ENCODE data around the gene PRUNE2.

The PRUNE2 gene

DNA sequence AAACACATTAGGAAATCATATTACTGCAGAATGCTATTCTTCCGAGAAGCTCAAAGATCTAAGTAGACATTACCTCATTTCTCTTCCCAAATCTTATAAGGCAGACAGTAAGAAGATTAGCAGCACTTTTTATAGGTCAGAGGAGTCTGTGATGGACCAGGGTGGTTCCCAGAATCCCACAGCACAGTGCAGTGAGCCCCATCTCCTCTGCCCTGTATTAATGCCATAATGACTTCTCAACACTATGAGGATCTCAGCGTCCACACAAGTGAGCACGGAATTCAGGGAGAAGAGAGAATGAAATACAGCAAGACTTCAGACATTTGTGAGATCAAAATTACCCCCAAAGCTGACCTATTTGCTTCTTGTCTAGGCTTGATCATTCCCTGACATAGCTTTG lies 49.9 kb downstream of the PRUNE2 start:
- no peak for DNase-seq

DNA sequence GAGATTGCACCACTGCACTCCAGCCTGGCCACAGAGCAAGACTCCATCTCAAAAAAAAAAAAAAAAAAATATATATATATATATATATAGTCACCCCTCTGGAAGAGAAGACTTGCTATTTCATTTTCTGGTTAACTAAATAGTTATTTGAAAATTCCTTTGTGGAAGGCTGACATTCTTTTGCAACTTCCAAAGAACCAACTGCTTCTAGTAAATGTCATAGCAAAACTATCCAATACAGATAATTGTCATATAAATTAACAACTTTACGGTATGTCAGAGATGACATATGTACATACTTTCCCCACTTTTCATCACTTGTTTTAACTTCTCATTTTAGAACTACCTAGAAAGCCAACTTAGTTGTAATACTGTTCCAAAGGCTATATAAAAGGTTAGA lies 50.9 kb downstream of the PRUNE2 start:
- DNase-seq, result no peak

DNA sequence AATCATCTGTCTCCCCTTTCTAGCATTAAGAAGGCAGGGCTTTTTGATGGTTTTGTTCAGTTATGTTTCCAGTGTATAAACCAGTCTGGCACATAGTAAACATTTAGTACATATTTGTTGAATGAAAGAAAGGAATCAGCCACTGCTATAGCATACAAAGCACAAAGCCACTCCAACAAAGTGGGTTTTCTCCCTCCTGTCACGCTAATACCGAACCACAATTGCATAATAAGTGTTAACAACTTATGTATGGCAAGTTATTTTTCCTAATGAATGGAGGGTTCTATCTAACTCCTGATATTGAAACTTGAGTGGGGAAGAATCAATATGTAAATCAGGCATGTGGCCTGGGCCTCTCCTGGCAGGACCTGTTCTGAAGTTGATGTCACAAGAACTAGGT lies 53.9 kb downstream of the PRUNE2 start:
- DNase-seq, result no peak

DNA sequence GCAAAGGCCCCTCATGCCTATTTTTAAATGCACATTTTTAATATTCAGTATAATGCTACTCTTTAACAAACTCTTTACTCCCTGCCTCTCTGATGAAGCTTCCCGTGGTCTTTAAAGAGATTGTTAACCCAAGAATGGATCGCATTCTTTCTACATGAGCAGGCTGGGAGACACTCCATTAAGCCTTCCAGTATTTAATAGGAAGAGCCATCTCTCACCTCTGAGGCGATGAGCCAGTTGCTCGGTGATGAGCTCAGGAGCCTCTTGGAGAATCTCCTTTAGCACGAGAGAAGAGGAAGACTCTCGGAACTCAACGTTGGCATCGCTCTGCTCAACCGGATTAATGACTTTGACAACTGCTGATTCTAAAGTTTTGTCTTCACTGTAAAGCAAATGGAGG lies 59.6 kb downstream of the PRUNE2 start:
- no peak for DNase-seq

DNA sequence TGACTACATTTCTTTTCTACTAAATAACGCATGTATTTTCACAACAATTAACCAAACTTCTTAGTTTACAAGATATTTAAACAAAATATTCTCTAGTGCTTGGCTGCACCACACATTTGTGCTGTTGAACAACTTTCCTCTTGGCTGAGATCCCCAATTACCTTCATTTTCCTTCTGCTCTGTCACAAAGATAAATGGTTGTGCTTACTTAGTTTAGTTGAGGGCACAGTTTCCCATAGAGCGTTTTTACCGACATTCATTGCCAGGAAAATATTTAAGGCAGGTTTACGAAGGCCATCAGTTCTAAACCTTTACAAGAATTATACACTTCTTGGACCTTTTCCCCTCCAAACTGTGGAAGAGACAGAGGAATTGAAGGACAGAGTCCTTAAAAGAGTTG lies 60.7 kb downstream of the PRUNE2 start:
- no peak for DNase-seq

DNA sequence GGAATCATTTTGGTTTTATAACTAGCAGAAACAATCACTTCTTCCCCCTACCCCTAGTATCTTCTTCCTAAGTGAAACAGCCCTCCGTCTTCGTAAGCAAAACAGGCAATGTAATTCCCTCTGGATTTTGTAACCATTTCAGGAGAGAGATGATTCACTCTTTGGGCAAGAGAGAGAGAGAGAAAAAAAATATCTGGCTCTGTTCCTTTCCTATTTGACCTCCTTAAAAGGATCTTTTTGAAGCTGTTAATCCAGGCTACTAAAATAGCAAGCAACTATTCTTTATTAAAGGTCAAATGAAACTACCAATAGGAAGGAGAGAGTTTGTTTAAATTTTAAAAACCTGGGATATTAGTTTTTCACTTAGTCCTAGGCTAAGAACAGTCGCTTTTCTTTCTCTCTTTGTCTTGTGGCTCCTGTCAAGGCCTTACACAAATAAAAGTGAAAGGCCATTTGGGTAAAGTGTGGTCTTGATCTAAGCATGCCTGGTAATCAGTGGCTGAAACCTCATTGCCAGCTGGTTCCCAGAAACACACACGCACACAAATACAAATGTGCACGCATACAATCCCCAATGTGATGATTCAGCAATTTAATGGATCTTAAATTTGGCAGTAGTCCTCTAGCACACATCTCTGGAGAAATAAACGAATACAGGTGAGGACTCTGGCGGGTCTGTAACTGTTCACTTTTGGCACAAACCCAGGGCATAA lies 70.2 kb downstream of the PRUNE2 start:
- DNase-seq, result no peak

DNA sequence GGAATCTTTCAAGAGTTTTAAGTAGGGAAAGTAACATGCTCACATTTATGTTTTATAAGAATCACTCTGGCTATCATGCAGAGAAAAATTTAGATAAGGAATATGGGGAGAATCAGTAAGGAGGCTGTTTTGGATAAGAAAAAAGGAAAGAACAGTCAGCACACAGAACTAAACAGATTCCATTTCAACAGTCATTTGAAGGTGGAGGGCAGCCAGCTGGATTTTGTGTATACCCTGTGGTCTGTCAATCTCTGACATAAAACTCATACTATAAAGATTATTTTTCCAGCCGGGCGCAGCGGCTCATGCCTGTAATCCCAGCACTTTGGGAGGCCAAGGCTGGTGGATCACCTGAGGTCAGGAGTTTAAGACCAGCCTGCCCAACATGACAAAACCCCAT lies 77.5 kb downstream of the PRUNE2 start:
- DNase-seq, result no peak

DNA sequence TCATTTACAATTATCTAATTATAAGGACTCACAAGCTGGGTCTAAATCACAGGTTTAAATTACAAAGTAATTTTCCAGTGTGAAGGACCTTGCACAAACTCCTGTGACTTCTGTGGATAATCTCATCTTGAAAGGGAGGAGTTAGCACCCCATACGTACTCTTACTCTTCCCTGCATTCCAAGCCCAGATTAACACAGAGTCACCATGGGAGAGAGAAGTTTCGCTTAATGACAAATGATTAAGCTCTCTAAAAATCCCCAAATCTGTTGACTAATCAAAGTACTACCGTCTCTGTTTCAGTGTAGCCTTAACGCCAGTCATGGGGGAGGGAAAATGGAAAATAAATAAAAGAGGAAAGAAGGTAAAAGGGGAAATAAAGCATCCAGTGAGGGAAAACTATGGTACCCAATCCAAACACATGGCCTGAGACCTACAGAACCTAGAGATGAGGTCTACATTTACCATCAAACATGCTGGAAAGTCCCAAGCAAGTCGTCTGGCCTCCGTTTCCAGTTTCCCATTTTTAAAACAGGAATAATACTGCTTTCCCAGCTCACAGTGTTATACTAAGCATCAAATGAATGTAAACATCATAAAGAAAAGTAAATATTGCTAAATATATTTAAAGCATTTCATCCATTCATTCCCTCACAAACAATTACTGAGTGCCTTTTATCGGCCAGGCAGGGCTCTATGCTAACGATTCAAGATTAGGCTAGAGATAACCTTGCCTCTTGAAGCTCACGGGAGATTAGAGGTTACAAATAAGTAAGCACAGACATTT lies 78.4 kb downstream of the PRUNE2 start:
- DNase-seq, result no peak

DNA sequence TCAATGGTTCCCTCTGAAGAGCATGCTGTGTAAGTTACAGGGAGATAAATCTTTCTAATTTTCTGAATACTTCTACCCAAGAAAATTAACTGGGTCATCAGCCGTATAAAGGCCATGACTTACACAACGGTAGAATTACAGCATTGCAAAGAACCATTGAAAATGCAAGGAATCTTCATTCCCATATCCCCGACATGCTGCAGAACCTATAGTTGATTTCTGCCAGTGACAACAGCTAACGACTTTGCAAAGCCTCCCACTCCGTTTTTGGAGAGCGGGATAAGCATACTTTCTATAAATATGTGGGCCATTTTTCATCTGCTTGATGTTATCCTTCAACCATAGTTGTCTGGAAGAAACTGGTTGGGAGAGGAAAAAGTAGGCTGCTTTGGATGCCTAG lies 85.5 kb downstream of the PRUNE2 start:
- no peak for DNase-seq

DNA sequence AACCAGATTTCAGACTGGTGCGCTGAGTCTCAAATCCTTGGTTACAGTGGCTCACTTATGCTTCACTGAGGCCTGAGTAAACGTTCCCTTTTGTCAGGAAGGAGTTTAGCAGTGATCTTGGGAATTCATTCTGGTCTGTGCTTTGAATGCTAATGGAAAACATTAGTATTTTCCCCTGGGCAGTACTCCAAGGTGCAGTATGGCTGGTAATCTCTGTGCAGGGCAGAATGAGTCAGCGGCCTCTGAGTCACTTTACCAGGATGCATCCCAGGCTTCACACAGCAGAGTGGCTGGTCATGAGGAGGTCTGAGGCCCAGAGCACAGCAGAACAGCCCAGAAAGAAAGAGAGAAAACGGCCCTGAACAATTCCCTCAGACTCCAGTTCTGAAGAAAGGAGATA lies 87.6 kb downstream of the PRUNE2 start:
- no peak for DNase-seq

DNA sequence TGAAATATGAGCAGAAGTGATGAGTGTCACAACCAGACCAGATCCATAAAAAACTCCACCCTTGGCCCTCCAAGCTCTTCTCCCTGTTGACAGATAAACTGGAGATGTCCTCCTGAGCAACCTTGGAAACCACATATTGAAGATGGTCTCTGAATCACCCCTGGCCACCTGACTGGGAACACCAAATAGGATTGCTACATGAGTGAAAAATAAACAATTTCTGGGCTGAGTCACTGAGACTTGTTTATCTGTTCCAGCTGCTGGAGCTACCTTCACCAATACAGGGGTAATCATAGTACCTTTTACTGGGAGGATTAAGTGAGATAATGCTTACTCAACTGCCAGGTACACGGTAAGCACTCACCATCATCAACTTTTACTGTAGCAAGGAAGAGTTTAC lies 88.4 kb downstream of the PRUNE2 start:
- DNase-seq, result no peak

DNA sequence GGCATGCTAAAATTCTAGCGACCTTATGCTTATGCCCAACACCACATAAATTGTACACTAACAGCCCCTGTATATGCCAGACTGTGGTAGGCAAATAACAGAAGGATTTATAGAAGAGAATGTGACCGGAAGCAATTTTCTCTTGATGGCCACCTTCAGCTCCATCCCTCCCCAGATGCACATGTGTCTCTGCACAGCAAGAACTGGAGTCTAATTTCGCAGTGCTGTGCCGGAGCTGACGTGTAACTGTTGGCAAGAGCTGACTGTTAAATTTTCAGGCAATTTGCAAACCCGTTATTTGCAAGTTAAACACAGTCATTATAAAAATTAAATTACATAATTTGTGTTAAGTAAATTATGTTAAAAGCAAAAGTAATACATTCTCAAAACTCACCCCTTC lies 93.3 kb downstream of the PRUNE2 start:
- DNase-seq, result no peak

DNA sequence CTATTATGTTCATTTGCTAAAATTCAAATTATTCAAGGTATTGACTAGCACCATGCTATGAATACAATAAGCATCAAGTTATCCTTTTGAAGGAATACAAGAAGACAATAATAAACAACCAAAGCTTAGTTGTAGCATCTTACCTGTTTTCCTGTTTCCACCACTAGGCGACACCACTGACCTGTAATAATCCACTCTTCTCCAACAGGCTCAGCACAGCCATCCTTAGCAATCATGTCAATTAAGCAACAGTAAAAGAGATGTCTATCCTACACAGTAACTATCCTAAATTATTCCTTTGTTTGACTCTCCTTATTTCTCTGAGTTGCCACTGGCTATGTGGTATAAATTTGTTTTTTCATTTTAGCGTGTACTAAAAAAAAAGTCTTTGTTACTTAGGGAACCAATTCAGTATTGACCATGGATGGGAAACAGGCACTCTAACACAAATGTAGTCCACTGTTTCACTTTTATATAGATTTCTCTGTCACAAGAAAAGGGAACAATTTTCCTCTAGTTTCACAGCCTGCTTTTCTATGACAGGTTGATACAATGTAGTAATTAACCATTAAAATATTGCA lies 95.4 kb downstream of the PRUNE2 start:
- no peak for DNase-seq

DNA sequence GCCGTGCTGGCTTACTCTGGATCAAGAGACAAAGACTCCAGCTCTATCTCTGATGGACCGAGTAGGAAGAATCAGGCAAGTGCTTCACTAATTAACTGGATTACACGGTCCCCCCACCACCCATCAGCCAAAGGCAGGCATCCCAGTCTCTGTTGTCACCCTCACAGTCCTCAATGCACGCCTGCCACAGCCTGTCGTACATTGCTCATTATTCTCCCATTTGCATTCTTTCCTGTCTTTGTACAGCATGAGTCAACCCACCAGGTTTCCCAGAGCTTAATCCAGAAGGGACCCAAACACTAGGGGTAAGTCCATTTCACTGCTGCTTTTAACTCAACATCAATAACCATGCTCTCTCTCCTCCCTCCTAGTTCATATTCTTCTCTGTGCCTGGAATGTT lies 97.3 kb downstream of the PRUNE2 start:
- DNase-seq, result no peak

DNA sequence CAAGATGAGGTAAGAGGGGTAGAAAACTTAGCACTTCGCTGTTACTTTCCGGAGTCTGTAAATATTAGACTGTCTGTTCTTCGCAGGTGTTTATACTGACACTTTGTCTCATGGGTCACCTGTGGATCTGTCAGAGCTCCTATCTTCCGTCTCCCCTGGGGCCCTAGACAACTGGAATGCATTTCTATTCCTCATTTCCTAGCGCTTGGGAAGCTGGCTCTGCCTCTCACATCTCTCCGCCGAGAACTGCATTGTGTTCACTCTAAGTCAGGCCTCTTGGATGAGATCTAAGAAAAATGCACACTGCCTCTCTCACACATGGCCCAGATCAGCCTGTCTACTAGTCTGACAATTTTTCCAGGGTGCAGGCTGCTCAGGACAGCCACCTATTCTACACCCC lies 102.2 kb downstream of the PRUNE2 start:
- no peak for DNase-seq

DNA sequence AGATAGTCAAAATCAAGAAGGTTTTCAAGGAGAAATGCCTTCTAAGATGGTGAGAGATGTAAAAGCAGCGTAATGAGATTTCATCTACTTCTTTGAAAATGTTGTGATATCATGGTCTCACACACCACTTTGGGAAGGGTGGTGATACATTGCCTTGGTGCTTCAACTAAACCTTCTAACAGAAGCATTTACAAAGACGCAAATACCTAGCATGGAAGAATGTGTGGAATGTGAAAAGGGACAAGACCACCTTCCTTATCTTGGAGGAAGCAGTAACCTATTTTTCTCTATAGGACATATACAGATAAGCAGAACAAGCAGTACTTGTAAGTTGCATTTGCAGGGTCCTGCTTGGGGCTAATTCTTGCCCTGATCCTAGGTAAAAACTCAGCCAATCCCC lies 102.8 kb downstream of the PRUNE2 start:
- no peak for DNase-seq

DNA sequence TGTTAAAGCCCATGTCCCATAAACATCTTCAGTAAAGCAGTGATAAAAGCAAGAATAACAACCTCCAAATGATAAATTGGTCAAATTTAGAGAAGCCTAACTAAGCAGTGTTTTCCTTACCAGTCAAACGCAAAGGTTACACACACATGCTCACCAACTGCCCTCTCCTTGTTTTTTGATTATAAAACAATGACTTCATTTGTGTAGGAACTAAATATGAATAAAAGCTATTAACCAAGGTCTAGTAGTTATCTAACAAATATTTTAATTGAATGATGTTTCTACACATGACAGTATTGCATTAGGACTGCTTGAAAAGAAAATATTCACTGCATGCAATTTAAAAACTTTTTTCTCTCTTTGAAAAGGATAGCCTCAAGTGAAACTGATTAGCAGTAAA lies 105.0 kb downstream of the PRUNE2 start:
- no peak for DNase-seq

DNA sequence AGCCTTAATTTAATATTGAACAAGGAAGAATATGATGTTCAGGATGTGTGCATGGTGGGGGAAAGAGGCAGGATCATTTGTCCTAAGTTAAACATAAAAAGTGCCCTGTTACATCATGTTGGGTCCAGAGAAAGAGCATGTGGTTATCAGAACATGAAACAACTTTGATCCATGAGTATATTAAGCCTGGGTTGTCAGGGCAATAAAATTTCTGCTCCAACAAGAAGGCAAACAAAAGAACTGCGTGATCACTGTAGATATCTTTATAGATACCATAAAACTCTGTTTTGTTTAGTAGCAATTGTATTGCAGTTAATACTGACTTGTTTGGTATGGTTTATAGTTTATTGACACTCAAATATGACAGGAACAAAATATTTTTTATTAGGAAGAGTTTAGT lies 106.4 kb downstream of the PRUNE2 start:
- DNase-seq, result no peak

DNA sequence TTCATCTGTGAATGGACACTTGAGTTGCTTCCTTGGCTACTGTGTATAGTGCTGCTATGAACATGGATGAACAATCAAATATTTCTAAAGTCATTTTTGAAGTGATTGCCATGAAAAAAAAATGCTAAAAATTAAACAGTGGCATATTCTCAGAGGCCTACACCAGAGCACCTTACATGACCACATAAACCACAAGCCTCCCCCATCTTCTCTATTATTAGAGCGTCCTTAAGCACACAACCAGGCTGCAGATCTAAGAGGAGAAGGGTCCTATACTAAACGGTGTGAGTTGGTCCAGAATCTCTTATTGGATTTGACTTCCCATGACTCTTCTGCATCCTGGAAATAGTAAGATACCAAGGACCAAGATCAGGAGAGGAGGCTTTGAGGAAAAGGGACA lies 107.4 kb downstream of the PRUNE2 start:
- no peak for DNase-seq

DNA sequence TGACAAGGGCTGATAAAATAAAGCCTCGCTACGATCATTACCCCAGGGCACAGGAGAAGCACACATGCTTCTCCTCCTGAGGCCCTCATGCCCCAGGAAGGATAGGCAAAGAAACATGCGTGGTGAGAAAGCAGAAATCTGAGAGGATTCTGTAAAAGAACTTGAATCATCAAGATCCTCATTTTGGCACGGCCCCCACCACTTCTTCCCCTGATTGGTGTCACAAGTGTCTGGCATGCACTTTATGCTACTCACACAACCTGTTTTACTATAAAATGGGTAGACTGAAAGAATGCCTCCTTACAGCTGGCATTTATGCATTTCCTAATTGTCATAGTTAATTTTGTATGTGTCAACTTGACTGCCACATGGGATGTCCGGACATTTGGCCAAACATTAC lies 109.6 kb downstream of the PRUNE2 start:
- DNase-seq, result no peak

DNA sequence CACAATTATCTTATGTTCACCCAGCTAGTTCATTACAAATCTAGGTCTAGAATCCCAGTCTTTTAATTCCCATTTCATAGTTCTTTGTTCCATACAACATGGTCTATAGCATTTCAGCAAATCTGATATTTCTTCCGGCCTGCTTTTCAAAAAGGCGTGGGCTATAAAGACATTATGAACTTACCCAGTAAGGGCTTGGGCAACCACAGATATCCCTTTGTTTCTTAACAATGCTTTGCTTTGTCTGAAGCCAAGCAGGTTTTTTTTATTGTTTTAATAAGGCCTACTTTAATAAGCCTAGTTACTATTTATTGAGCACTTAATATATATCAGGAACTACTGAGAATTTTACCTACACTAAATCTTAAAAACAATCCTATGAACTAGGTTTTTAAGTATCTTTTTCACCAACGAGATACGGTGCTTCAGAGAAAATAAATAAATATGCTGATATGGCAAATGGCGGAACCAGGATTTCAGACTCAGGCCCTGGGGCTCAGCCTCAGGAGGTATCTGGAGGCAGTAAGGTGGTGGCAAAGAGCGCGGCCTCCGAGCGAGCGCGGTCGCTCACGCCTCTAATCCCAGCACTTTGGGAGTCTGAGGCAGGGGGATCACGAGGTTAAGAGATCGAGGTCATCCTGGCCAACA lies 112.0 kb downstream of the PRUNE2 start:
- DNase-seq, result no peak

DNA sequence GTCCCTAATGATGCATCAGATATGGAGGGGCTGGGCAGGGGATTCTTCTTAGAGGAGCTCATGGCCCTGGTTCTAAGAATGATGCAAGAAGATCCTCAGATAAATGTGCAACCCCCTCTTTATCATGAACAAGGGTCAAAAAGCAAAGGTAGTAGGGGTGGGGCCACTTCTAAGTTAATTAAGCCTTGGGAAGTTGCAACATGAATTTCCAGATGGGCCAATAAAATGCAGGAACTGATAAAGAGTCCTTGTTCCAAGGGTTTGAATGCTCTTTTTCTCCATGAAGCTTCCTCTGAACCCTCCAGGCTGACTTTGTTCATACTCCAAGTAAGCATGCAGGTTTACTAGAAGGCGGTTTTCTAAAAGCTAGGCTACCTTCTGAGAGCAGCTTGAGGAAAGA lies 116.1 kb downstream of the PRUNE2 start:
- no peak for DNase-seq

DNA sequence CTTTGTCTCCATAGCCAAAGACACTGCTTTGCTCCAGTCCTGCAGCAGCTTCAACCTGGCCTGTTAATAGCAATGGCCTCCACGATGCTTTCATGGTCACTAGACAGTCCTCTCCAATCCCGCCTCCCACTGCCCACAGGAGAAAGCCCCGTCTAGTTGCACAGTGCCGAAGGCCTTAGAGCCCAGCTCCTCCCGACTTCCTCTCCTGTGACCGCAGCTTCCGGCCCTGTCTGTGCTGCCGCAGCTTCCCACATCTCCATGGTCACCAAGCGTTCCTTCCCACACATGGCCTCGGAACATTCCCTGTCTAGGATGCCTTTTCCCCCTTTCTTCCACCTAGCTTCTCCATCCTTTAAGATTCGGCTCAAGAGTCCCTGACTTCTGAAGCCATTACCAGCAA lies 118.2 kb downstream of the PRUNE2 start:
- DNase-seq, result no peak

DNA sequence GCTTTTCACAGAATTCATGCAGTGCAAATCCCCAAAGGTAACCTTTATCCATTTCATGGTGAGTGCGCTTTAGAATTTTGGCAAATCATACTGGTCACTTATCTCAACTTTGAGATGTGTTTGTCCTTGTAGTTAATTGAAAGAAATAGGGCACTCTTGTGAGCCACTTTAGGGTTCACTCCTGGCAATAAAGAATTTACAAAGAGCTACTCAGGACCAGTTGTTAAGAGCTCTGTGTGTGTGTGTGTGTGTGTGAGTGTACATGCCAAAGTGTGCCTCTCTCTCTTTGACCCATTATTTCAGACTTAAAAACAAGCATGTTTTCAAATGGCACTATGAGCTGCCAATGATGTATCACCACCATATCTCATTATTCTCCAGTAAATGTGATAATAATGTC lies 120.4 kb downstream of the PRUNE2 start:
- no peak for DNase-seq

Data from activated effector memory CD4-positive, alpha-beta T cell treated with anti-CD3 and anti-CD28 coated beads, Interleukin-2, amount 50 U/mL, for 16 hours (primary cell).